ENCODE results near the gene KCND2.

The KCND2 gene

GRCh38 chr7:120467676-120468075 is 194.7 kb downstream of the KCND2 start:
- TF ChIP-seq, protein P1, sequence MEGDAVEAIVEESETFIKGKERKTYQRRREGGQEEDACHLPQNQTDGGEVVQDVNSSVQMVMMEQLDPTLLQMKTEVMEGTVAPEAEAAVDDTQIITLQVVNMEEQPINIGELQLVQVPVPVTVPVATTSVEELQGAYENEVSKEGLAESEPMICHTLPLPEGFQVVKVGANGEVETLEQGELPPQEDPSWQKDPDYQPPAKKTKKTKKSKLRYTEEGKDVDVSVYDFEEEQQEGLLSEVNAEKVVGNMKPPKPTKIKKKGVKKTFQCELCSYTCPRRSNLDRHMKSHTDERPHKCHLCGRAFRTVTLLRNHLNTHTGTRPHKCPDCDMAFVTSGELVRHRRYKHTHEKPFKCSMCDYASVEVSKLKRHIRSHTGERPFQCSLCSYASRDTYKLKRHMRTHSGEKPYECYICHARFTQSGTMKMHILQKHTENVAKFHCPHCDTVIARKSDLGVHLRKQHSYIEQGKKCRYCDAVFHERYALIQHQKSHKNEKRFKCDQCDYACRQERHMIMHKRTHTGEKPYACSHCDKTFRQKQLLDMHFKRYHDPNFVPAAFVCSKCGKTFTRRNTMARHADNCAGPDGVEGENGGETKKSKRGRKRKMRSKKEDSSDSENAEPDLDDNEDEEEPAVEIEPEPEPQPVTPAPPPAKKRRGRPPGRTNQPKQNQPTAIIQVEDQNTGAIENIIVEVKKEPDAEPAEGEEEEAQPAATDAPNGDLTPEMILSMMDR (IDR thresholded peaks at IDR 0.05; ENCODE audit: low read length): no peak
- no peak for TF ChIP-seq EZH2 (IDR thresholded peaks at IDR 0.05; ENCODE audit: borderline replicate concordance, low read length)
- Histone ChIP-seq H3K9me3 (ENCODE audit: low read length) (no peaks in the 10 kb centered on the region), H3K4me1 (ENCODE audit: insufficient read depth, low read length, severe bottlenecking) (no peaks in the 10 kb centered on the region), H3K9me2 (ENCODE audit: low read depth, low read length) (no peaks in the 10 kb centered on the region), H3K36me3 (ENCODE audit: insufficient read depth, low read length) (no peaks in the 10 kb centered on the region), H3K27me3 (ENCODE audit: insufficient read depth, low read length) (no peaks in the 10 kb centered on the region), H2AFZ (ENCODE audit: low read length) (no peak overlapping the region), H3F3A (ENCODE audit: insufficient read depth, low read length) (no peaks in the 10 kb centered on the region), H3K4me2 (ENCODE audit: low read length) (no peak overlapping the region), H3K9ac (ENCODE audit: low read length) (no peak overlapping the region), H3K4me3 (ENCODE audit: low read depth, low read length, poor library complexity, severe bottlenecking) (no peak overlapping the region), H3K79me2 (ENCODE audit: insufficient read depth, low read length) (no peaks in the 10 kb centered on the region), H4K20me1 (ENCODE audit: insufficient read depth, low read length) (no peaks in the 10 kb centered on the region), H3K27ac (ENCODE audit: low read depth, low read length, poor library complexity, severe bottlenecking) (no peak overlapping the region)

GRCh38 chr7:120468611-120469010 is 195.6 kb downstream of the KCND2 start:
- Histone ChIP-seq H4K20me1 (ENCODE audit: insufficient read depth, low read length) (no peaks in the 10 kb centered on the region), H3K27ac (ENCODE audit: low read depth, low read length, poor library complexity, severe bottlenecking) (no peak overlapping the region), H3K4me3 (ENCODE audit: low read depth, low read length, poor library complexity, severe bottlenecking) (no peak overlapping the region), H3F3A (ENCODE audit: insufficient read depth, low read length) (no peaks in the 10 kb centered on the region), H3K4me1 (ENCODE audit: insufficient read depth, low read length, severe bottlenecking) (no peaks in the 10 kb centered on the region), H3K9me2 (ENCODE audit: low read depth, low read length) (no peaks in the 10 kb centered on the region), H3K27me3 (ENCODE audit: insufficient read depth, low read length) (no peaks in the 10 kb centered on the region), H3K79me2 (ENCODE audit: insufficient read depth, low read length) (no peaks in the 10 kb centered on the region), H3K4me2 (ENCODE audit: low read length) (no peak overlapping the region), H3K9ac (ENCODE audit: low read length) (no peak overlapping the region), H3K9me3 (ENCODE audit: low read length) (no peaks in the 10 kb centered on the region), H3K36me3 (ENCODE audit: insufficient read depth, low read length) (no peaks in the 10 kb centered on the region), H2AFZ (ENCODE audit: low read length) (no peak overlapping the region)
- no peak for TF ChIP-seq EZH2 (IDR thresholded peaks at IDR 0.05; ENCODE audit: borderline replicate concordance, low read length)
- TF ChIP-seq, protein P1 (IDR thresholded peaks at IDR 0.05; ENCODE audit: low read length): no peak

- H3K9me3 ChIP-seq (ENCODE audit: low read length): no peaks in the 10 kb centered on the region
- no peaks in the 10 kb centered on the region for H3K36me3 ChIP-seq (ENCODE audit: insufficient read depth, low read length)
- no peaks in the 10 kb centered on the region for H3K9me2 ChIP-seq (ENCODE audit: low read depth, low read length)
- no peak overlapping the region for H3K4me3 ChIP-seq (ENCODE audit: low read depth, low read length, poor library complexity, severe bottlenecking)
- no peaks in the 10 kb centered on the region for H4K20me1 ChIP-seq (ENCODE audit: insufficient read depth, low read length)
- H3F3A ChIP-seq (ENCODE audit: insufficient read depth, low read length): no peaks in the 10 kb centered on the region
- H3K4me1 ChIP-seq (ENCODE audit: insufficient read depth, low read length, severe bottlenecking): no peaks in the 10 kb centered on the region
- H3K4me2 ChIP-seq (ENCODE audit: low read length): no peak overlapping the region
- TF ChIP-seq EZH2 (IDR thresholded peaks at IDR 0.05; ENCODE audit: borderline replicate concordance, low read length): no peak
- TF ChIP-seq, protein P1 (IDR thresholded peaks at IDR 0.05; ENCODE audit: low read length): no peak
- H2AFZ ChIP-seq (ENCODE audit: low read length): no peak overlapping the region
- no peaks in the 10 kb centered on the region for H3K79me2 ChIP-seq (ENCODE audit: insufficient read depth, low read length)
- H3K27me3 ChIP-seq (ENCODE audit: insufficient read depth, low read length): no peaks in the 10 kb centered on the region
- H3K27ac ChIP-seq (ENCODE audit: low read depth, low read length, poor library complexity, severe bottlenecking): no peak overlapping the region
- no peak overlapping the region for H3K9ac ChIP-seq (ENCODE audit: low read length)
Measured at GRCh38 chr7:120472892-120473291, 199.9 kb downstream of the KCND2 start.
